Measurements from ENCODE around the gene FEZF1.
"Not testable (repeated sequence)": the region's sequence is repeated elsewhere in the genome, so short reads cannot be mapped to it uniquely, and the experiment has no call there.

The FEZF1 gene

DNA sequence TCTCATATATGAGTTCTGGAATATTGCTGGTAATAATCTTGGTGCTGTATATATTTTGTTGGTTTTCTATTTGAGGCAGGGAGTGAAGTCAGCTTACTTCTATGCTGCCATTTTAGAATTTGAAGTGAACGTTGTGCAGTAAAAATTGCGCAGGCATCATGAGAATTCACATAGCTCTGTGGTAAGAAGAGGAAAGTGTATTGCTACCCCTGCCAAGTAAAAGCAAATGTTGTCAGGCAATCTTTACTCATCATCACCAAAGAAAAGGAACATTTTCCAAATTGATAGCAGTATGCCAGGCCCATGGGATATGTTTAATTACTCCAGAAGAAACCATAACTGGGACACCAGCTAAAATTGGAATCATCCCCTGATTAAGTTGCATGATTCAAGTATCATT is 13.4 kb downstream of the FEZF1 start:
- TF ChIP-seq CTCF (IDR thresholded peaks at IDR 0.05; ENCODE audit: extremely low read depth, missing control alignments): no peak
- no peak for DNase-seq (ENCODE audit: low spot score)

GRCh38 chr7:122290476-122290875 is 14.1 kb downstream of the FEZF1 start:
- no peak for TF ChIP-seq CTCF (IDR thresholded peaks at IDR 0.05; ENCODE audit: extremely low read depth, missing control alignments)
- DNase-seq (ENCODE audit: low spot score): no peak

- no peak for DNase-seq (ENCODE audit: low spot score)
- no peak for TF ChIP-seq CTCF (IDR thresholded peaks at IDR 0.05; ENCODE audit: extremely low read depth, missing control alignments)
Observed at GRCh38 chr7:122289426-122289825, 15.1 kb downstream of the FEZF1 start.

GRCh38 chr7:122284608-122285007 is 19.9 kb downstream of the FEZF1 start:
- DNase-seq (ENCODE audit: low spot score): not testable (repeated sequence)

DNA sequence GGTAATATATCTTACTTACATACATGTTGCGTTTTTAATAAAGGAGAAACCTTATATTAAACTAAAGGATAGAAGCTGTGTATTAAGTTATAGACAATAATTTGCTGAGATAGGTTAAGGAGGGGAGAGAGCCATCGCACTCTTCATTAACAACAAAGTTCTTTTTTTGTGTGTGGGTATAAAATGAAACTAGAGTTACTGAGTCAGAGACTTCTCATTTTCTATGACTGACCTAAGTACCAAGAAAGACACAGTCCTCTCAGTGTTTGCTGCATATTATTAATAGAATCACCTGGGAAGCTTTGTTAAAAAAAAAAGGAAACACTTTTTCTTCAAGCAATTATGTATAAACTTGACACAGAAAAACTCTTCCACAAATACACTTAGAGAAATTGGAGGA is 31.4 kb downstream of the FEZF1 start:
- DNase-seq (ENCODE audit: low spot score): no peak
- no peak for TF ChIP-seq CTCF (IDR thresholded peaks at IDR 0.05; ENCODE audit: extremely low read depth, missing control alignments)

DNA sequence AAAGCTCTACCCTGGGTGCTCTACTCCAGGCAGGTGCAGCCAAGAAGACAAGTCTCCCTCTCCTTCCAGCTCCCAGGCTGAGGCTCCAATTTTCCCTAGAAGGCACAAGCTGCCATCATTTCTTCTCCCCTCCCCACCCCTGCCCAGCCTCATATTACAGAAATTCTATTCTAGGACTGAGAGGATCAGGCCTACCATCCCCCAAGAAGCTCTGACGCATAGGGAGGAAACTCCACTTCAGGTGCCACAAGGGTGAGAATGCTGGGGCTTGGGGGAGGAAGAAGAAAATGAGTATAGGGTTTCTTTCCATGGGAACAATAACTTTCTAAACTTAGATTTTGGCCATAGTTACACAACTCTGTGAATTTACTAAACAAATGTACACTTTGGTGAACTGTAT is 35.3 kb downstream of the FEZF1 start:
- no peak for TF ChIP-seq CTCF (IDR thresholded peaks at IDR 0.05; ENCODE audit: extremely low read depth, missing control alignments)
- DNase-seq (ENCODE audit: low spot score): no peak

- TF ChIP-seq CTCF (IDR thresholded peaks at IDR 0.05; ENCODE audit: extremely low read depth, missing control alignments): no peak
- DNase-seq (ENCODE audit: low spot score): no peak
Observed at GRCh38 chr7:122268101-122268500, 36.4 kb downstream of the FEZF1 start.

DNA sequence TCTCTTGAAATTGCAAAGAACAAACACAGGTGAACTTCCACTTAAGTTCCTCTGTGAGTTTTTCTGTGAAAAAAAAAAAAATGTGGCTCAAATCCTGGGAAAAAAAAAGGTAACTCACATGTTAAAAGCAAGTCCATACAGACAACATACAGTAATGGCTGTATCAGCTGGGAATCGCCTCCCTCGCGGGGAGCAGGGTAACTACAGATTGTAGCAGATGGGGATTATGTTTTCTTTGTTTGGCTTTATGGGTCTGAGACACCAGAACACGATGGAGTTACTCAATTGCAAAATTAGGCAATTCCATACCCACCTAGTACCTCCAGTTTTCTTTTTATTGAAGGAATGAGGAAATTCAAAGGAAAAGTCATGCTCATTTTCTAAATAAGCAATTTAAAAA is 42.3 kb downstream of the FEZF1 start:
- no peak for TF ChIP-seq CTCF (IDR thresholded peaks at IDR 0.05; ENCODE audit: extremely low read depth, missing control alignments)
- DNase-seq (ENCODE audit: low spot score): no peak
